Measurements from ENCODE around the gene MAP2.

Gene MAP2

GRCh38 chr2:209424199-209424701, 403 bp downstream of the MAP2 start:
- peak overlapping the region in 10 of 21 experiments; percentile 2 to 85 (median 55) for H3K27ac ChIP-seq
- peak overlapping the region; percentile 40 to 61 (median 50) for H3K4me3 ChIP-seq

GRCh38 chr2:209424781-209425470, 1.1 kb downstream of the MAP2 start:
- Histone ChIP-seq H3K27ac (peak overlapping the region in 5 of 21 experiments; percentile 2 to 85 (median 61)), H3K4me3 (peak overlapping the region; percentile 40 to 61 (median 50))

GRCh38 chr2:209425471-209426071, 1.7 kb downstream of the MAP2 start:
- Histone ChIP-seq H3K4me3 (peak overlapping the region in 3 of 7 experiments; percentile 40 to 59 (median 54)), H3K27ac (no peak overlapping the region)

- no peak overlapping the region for H3K27ac ChIP-seq
- no peak overlapping the region for H3K4me3 ChIP-seq
These were observed 2.6 kb downstream of the MAP2 start for GRCh38 chr2:209426432-209426831.

GRCh38 chr2:209431701-209432100, 7.9 kb downstream of the MAP2 start:
- Histone ChIP-seq H3K4me3 (no peak overlapping the region), H3K27ac (peak overlapping the region in 8 of 21 experiments; percentile 11 to 63 (median 45))

- Histone ChIP-seq H3K27ac (peak overlapping the region in 1 of 21 experiments; percentile 48), H3K4me3 (no peak overlapping the region)
These were observed 17.7 kb downstream of the MAP2 start for GRCh38 chr2:209441541-209441940.

GRCh38 chr2:209442939-209443338, 19.1 kb downstream of the MAP2 start:
- Histone ChIP-seq H3K27ac (no peak overlapping the region), H3K4me3 (no peak overlapping the region)

GRCh38 chr2:209445485-209445884, 21.6 kb downstream of the MAP2 start:
- H3K4me3 ChIP-seq, result no peak overlapping the region
- H3K27ac ChIP-seq, result peak overlapping the region in 3 of 21 experiments; percentile 14 to 53 (median 48)

GRCh38 chr2:209451209-209451834, 27.5 kb downstream of the MAP2 start:
- no peak overlapping the region for H3K27ac ChIP-seq
- H3K4me3 ChIP-seq, result no peak overlapping the region

- Histone ChIP-seq H3K4me3 (no peak overlapping the region), H3K27ac (no peak overlapping the region)
These were observed 32.6 kb downstream of the MAP2 start for GRCh38 chr2:209456489-209456888.

GRCh38 chr2:209458008-209458979, 34.4 kb downstream of the MAP2 start:
- no peak overlapping the region for H3K27ac ChIP-seq
- no peak overlapping the region for H3K4me3 ChIP-seq

- no peak overlapping the region for H3K4me3 ChIP-seq
- H3K27ac ChIP-seq, result no peak overlapping the region
These were observed 35.5 kb downstream of the MAP2 start for GRCh38 chr2:209459359-209459758.

- H3K27ac ChIP-seq, result no peak overlapping the region
- no peak overlapping the region for H3K4me3 ChIP-seq
These were observed 36.4 kb downstream of the MAP2 start for GRCh38 chr2:209460151-209460761.

GRCh38 chr2:209463226-209463625, 39.4 kb downstream of the MAP2 start:
- no peak overlapping the region for H3K27ac ChIP-seq
- no peak overlapping the region for H3K4me3 ChIP-seq

GRCh38 chr2:209463835-209464234, 40.0 kb downstream of the MAP2 start:
- no peak overlapping the region for H3K4me3 ChIP-seq
- H3K27ac ChIP-seq, result no peak overlapping the region

GRCh38 chr2:209468846-209469245, 45.0 kb downstream of the MAP2 start:
- peak overlapping the region in 1 of 21 experiments; percentile 34 for H3K27ac ChIP-seq

GRCh38 chr2:209469481-209469880, 45.6 kb downstream of the MAP2 start:
- no peak overlapping the region for H3K4me3 ChIP-seq
- no peak overlapping the region for H3K27ac ChIP-seq

More at GRCh38 chr2:209468846-209469245, 45.0 kb downstream of the MAP2 start:
- H3K4me3 ChIP-seq, result no peak overlapping the region

GRCh38 chr2:209470466-209470865, 46.6 kb downstream of the MAP2 start:
- Histone ChIP-seq H3K4me3 (no peak overlapping the region), H3K27ac (no peak overlapping the region)

GRCh38 chr2:209471037-209471436, 47.2 kb downstream of the MAP2 start:
- no peak overlapping the region for H3K27ac ChIP-seq

More at GRCh38 chr2:209471037-209471436, 47.2 kb downstream of the MAP2 start:
- no peak overlapping the region for H3K4me3 ChIP-seq
